Measurements from ENCODE around the gene LMBR1L. TPM values are rescaled to one million over a fixed set of nuclear protein-coding genes. Genes with fewer than 3 reads are reported as not detected.

LMBR1L gene
- total RNA-seq, 1 donor from 2014 or later: 53.1 TPM

GRCh38 chr12:49052451-49053208 lies 58.0 kb downstream of the LMBR1L start:
- no peak for DNase-seq (ENCODE audit: low spot score)

DNA sequence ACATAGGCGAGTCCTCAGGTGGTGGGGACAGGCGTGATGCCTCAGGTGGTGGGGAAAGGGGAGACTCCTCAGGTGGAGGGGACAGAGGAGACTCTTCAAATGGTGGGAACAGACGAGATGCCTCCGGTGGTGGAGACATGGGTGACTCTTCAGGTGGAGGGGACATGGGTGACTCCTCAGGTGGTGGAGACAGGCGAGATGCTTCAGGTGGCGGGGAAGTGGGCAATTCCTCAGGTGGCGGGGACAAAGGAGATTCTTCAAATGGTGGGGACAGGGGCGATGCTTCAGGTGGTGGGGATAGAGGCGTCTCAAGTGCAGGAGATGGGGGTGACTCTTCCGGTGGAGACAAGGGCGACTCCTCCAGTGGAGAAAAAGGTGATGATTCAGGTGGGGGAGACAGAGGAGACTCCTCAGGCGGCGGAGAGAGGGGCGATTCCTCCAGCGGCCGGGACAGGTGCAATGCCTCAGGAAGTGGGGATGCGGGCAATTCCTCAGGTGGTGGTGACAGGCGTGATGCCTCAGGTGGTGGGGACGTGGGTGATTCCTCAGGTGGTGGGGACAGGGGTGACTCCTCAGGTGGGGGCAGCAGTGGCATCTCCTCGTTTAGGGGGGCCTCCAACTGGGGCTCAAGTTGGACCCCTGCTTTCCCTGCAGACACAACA lies 58.7 kb downstream of the LMBR1L start:
- no peak for DNase-seq (ENCODE audit: low spot score)

DNA sequence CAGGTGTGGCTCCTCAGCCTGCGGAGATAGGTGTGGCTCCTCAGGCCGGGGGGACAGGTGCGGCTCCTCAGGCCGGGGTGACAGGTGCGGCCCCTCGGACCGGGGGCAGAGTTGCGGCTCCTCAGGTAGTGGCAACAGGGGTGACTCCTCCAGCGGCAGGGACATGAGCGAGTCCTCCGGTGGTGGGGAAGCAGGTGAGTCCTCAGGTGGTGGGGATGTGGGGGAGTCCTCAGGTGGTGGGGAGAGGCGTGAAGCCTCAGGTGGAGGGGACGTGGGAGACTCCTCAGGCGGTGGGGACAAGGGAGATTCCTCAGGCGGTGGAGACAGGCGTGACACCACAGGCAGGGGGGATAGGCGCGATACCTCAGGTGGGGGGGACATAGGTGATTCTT lies 59.3 kb downstream of the LMBR1L start:
- no peak for DNase-seq (ENCODE audit: low spot score)

- no peak for DNase-seq (ENCODE audit: low spot score)
Observed at GRCh38 chr12:49050507-49051372, 59.9 kb downstream of the LMBR1L start.

DNA sequence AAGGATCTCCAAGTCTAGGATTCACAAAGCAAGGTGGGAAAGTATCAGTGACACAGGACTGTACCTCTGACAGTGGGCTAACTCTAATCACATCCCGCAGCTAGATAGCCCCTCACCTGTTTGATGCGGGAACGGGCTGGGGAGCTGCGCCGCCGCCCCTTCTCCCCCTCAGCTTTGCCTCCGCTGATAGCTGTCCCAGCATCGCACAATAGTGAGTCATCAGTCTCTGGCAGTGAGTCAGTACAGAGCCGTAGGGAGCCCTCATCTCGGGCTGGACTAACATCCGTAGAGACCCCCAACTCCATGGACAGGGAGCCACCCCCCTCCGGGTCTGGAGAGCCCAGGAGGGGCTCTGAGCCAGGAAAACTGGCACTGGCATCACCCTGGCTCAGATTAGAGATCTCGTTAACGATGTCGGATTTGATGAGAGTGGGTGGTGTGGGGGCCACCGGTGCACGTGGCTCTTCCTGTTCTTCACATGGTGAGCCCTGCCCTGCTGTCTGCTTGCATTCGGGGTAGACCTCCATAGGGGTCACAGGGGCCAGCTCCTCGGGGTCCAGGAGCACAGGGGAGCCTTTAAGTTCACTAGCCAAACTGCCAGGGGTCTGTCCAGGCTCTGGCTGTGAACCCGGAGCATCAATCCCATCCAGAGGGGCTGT lies 61.0 kb downstream of the LMBR1L start:
- no peak for DNase-seq (ENCODE audit: low spot score)

DNA sequence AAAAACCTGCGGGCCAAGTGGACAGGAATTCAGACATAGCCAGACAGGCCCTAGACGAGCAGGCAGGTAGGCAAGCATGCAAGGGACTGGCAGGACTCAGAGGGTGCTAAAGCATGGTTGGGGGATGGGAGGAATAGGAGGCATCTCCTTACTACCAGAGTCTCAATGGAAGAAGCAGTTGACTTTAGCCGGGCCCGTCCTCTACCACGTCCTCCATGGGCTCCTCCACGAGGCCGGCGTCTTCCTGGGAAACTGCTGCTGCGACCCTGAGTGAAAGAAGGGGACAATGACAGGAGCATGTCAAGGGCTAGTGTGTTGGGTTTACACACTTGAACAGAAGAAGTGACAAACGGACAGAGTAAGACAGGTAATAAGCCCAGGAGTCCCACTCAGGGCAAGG lies 61.7 kb downstream of the LMBR1L start:
- DNase-seq (ENCODE audit: low spot score): no peak

Other genes starting within 250 kb of the LMBR1L start
- gene RND1, start 245.0 kb downstream of the LMBR1L start, total RNA-seq: 14.6 TPM
- gene FKBP11, start 185.4 kb downstream of the LMBR1L start, total RNA-seq: 34.6 TPM
- gene ARF3, start 153.4 kb downstream of the LMBR1L start, total RNA-seq: 198 TPM
- gene WNT10B, start 139.1 kb downstream of the LMBR1L start, total RNA-seq: 0.58 TPM
- 0.29 TPM for gene WNT1, start 132.5 kb downstream of the LMBR1L start, total RNA-seq
- 0.06 TPM for gene DDN, start 111.5 kb downstream of the LMBR1L start, total RNA-seq
- 51.7 TPM for gene PRKAG1, start 92.1 kb downstream of the LMBR1L start, total RNA-seq
- gene KMT2D, start 50.1 kb downstream of the LMBR1L start, total RNA-seq: 104 TPM
- gene RHEBL1, start 40.9 kb downstream of the LMBR1L start, total RNA-seq: 0.29 TPM
- gene DHH, start 16.0 kb downstream of the LMBR1L start, total RNA-seq: 1.5 TPM
- gene TUBA1B, start 20.5 kb upstream of the LMBR1L start, total RNA-seq: 361 TPM
- gene TUBA1A, start 78.2 kb upstream of the LMBR1L start, total RNA-seq: 155 TPM
- gene TUBA1C, start 154.2 kb upstream of the LMBR1L start, total RNA-seq: 99.4 TPM
- 6.3 TPM for gene PRPH, start 184.3 kb upstream of the LMBR1L start, total RNA-seq
- gene TROAP, start 212.4 kb upstream of the LMBR1L start, total RNA-seq: 2.0 TPM
- gene C1QL4, start 226.3 kb upstream of the LMBR1L start, total RNA-seq: 0.12 TPM
- 73.7 TPM for gene DNAJC22, start 236.0 kb upstream of the LMBR1L start, total RNA-seq